Measurements from ENCODE around the gene PLEKHH1.
A peak's percentile ranks its signal among the peaks of the same experiment; 100 is the strongest.
"Not testable (repeated sequence)": the region's sequence is repeated elsewhere in the genome, so short reads cannot be mapped to it uniquely, and the experiment has no call there.

The PLEKHH1 gene

GRCh38 chr14:67586369-67586768 is 53.3 kb downstream of the PLEKHH1 start:
- no peaks in the 10 kb centered on the region for H3K27me3 ChIP-seq (replicated peaks; ENCODE audit: control insufficient read depth, insufficient read depth, low read length)
- no peak overlapping the region for H3K4me3 ChIP-seq (replicated peaks; ENCODE audit: low read depth, low read length)
- peaks cover 4% of the 10 kb centered on the region for H3K36me3 ChIP-seq (ENCODE audit: control insufficient read depth, insufficient read depth, low read length)
- no peak for DNase-seq (ENCODE audit: extremely low read depth, insufficient read length)
- no peak for TF ChIP-seq CTCF (IDR thresholded peaks at IDR 0.05; ENCODE audit: insufficient read depth, low read length, poor library complexity, severe bottlenecking)

GRCh38 chr14:67589204-67589770 is 56.2 kb downstream of the PLEKHH1 start:
- DNase-seq (ENCODE audit: extremely low read depth, insufficient read length), result no peak
- no peak for TF ChIP-seq CTCF (IDR thresholded peaks at IDR 0.05; ENCODE audit: insufficient read depth, low read length, poor library complexity, severe bottlenecking)

GRCh38 chr14:67593650-67594049 is 60.6 kb downstream of the PLEKHH1 start:
- DNase-seq (ENCODE audit: extremely low read depth, insufficient read length); H3K27me3 ChIP-seq (replicated peaks; ENCODE audit: control insufficient read depth, insufficient read depth, low read length); H3K4me3 ChIP-seq (replicated peaks; ENCODE audit: low read depth, low read length); H3K36me3 ChIP-seq (ENCODE audit: control insufficient read depth, insufficient read depth, low read length): not testable (repeated sequence)

More at GRCh38 chr14:67589204-67589770, 56.2 kb downstream of the PLEKHH1 start:
- H3K27me3 ChIP-seq (replicated peaks; ENCODE audit: control insufficient read depth, insufficient read depth, low read length), result no peaks in the 10 kb centered on the region
- no peak overlapping the region for H3K4me3 ChIP-seq (replicated peaks; ENCODE audit: low read depth, low read length)
- H3K36me3 ChIP-seq (ENCODE audit: control insufficient read depth, insufficient read depth, low read length), result peaks cover 4% of the 10 kb centered on the region

DNA sequence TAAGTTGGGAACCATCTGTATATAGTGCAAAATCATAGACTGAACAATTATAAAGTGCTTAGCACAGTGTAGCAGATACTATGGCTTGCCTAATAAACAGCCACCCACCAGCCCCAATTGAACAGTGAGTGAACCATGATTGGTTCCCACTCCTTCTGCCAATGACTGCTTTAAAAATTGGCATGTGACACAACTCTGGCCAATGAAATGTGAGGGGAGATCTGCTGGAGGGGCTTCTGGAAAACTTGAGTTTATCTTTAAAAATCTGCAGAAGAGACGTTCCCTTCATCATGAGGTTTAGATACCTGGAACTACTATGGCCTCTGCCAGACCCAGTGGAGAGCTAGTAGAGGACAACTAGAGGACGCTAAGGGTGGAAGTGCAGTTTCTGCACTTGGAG is 62.3 kb downstream of the PLEKHH1 start:
- TF ChIP-seq CTCF (IDR thresholded peaks at IDR 0.05; ENCODE audit: insufficient read depth, low read length, poor library complexity, severe bottlenecking), result no peak
- Histone ChIP-seq H3K36me3 (ENCODE audit: control insufficient read depth, insufficient read depth, low read length) (peaks cover 2% of the 10 kb centered on the region; the same call in 1 of the 2 replicates), H3K27me3 (replicated peaks; ENCODE audit: control insufficient read depth, insufficient read depth, low read length) (no peaks in the 10 kb centered on the region), H3K4me3 (replicated peaks; ENCODE audit: low read depth, low read length) (no peak overlapping the region)
- no peak for DNase-seq (ENCODE audit: extremely low read depth, insufficient read length)

GRCh38 chr14:67599698-67600561 is 66.8 kb downstream of the PLEKHH1 start, which contains the start of gene PIGH:
Gene PIGH, minus strand, starts transcription at chr14:67600268. Its CDS starts 65 bp downstream, at chr14:67600203.
- Histone ChIP-seq H3K4me3 (replicated peaks; ENCODE audit: low read depth, low read length) (peak within 1 kb of the TSS; percentile 90), H3K36me3 (ENCODE audit: control insufficient read depth, insufficient read depth, low read length) (peaks cover 2% of the 10 kb centered on the region; the same call in 1 of the 2 replicates), H3K27me3 (replicated peaks; ENCODE audit: control insufficient read depth, insufficient read depth, low read length) (no peaks in the 10 kb centered on the region)
- peak; percentile 56 for TF ChIP-seq CTCF (IDR thresholded peaks at IDR 0.05; ENCODE audit: insufficient read depth, low read length, poor library complexity, severe bottlenecking)
- peak; percentile 95 for DNase-seq (ENCODE audit: extremely low read depth, insufficient read length)

- H3K27me3 ChIP-seq (replicated peaks; ENCODE audit: control insufficient read depth, insufficient read depth, low read length); H3K36me3 ChIP-seq (ENCODE audit: control insufficient read depth, insufficient read depth, low read length); DNase-seq (ENCODE audit: extremely low read depth, insufficient read length): not testable (repeated sequence)
- peak overlapping the region; percentile 90 for H3K4me3 ChIP-seq (replicated peaks; ENCODE audit: low read depth, low read length)
These were observed 67.5 kb downstream of the PLEKHH1 start for GRCh38 chr14:67600562-67600974.
